Esophagus muscularis mucosa (tissue), 4 donors: ENCODE measurements around the gene FAM98A.

ENCODE experiments used
- CTCF ChIP-seq, 3 experiments: fragments of 200-600 bp in 2 of 3; fragments of 450-650 bp in 1 of 3; sonication (generic) in 2 of 3; IDR thresholded peaks; one replicate each; pipeline ENCODE4 v1.5.1; 2017 to 2019; ENCODE audit warnings: antibody characterized with exemption in 3 of 3, mild to moderate bottlenecking in 2 of 3, moderate library complexity in 1 of 3
- EP300 ChIP-seq: sonication (generic); formaldehyde crosslinking; IDR thresholded peaks from one replicate; pipeline ENCODE4 v1.6.1; 2017; ENCODE audit warnings: antibody characterized with exemption
- POLR2A ChIP-seq: fragments of 450-650 bp; IDR thresholded peaks from one replicate; pipeline ENCODE4 v1.6.1; 2017; ENCODE audit warnings: antibody characterized with exemption, moderate library complexity, mild to moderate bottlenecking, low read depth

- TF ChIP-seq CTCF (IDR thresholded peaks at IDR 0.05) (no peak), POLR2A (no peak), EP300 (no peak)
These were observed 39.8 kb downstream of the FAM98A start for GRCh38 chr2:33559328-33559727.
